HG02938 (cell line): Measurements from ENCODE around the gene OR10H1.
"Not testable (repeated sequence)": the region's sequence is repeated elsewhere in the genome, so short reads cannot be mapped to it uniquely, and the experiment has no call there.

Experiments used
- ATAC-seq: cut with Tn5 transposase; IDR thresholded peaks from one replicate; pipeline ENCODE4 v1.9.1; 2021; ENCODE audit warnings: mild to moderate bottlenecking, moderate library complexity; ENCODE audit not compliant: unreplicated experiment

The OR10H1 gene

GRCh38 chr19:15775249-15775648 lies 40.2 kb downstream of the OR10H1 start:
- no peak for ATAC-seq

- not testable (repeated sequence) for ATAC-seq
Measured at GRCh38 chr19:15774159-15774558, 41.3 kb downstream of the OR10H1 start.

- no peak for ATAC-seq
Measured at GRCh38 chr19:15769586-15769985, 45.9 kb downstream of the OR10H1 start.

GRCh38 chr19:15759962-15760565 lies 55.4 kb downstream of the OR10H1 start:
- ATAC-seq = no peak

- ATAC-seq = no peak
Measured at GRCh38 chr19:15758379-15758778, 57.1 kb downstream of the OR10H1 start.
